GM12878 (cell line): ENCODE results near the gene RANBP1. TPM values are rescaled to one million over a fixed set of nuclear protein-coding genes. Genes with fewer than 3 reads are reported as not detected.

ENCODE experiments used
- ATAC-seq: fragments of 200-7000 bp; cut with Tn5 transposase; 3 replicates; pipeline ENCODE4 v1.9.1; 2020; ENCODE audit warnings: mild to moderate bottlenecking, moderate library complexity
- BruUV-seq: library from RNA; stranded (reverse); fragments of 400-500 nt; replicated peaks from 2 replicates; lab custom pipeline; 2021; lab: Mats Ljungman, UMichigan
- CTCF ChIA-PET: fragments of 300-600 bp; sonication (Branson Sonifier 250); formaldehyde crosslinking; extraction: SDS; loops from one replicate; lab custom pipeline; 2021; ENCODE audit warnings: inconsistent platforms; lab: Yijun Ruan, JAX
- POLR2A ChIA-PET: fragments of 350-600 bp; formaldehyde crosslinking; extraction: SDS; loops from one replicate; lab custom pipeline; 2021; ENCODE audit warnings: inconsistent platforms; lab: Charles Lee
- RAD21 ChIA-PET: fragments of 300-600 bp; sonication (Branson Sonifier 250); formaldehyde crosslinking; loops from one replicate; lab custom pipeline; 2023; ENCODE audit warnings: antibody characterized with exemption; ENCODE audit not compliant: unreplicated experiment; lab: Charles Lee
- SMC1A ChIA-PET: fragments of 300-600 bp; sonication (Branson Sonifier 250); formaldehyde crosslinking; loops from one replicate; lab custom pipeline; 2023; ENCODE audit not compliant: unreplicated experiment, uncharacterized antibody; lab: Charles Lee
- DNase-seq: peaks from one replicate; pipeline ENCODE4 v3.0.0-alpha.2; 2011; ENCODE audit warnings: low read depth, low spot score
- FAIRE-seq: peaks from 3 replicates; lab custom pipeline; 2011; peaks lifted over from hg19 to GRCh38; lab: Jason Lieb, UNC
- H2AFZ ChIP-seq: 2 replicates; pipeline ENCODE4 v1.6.0; 2011; ENCODE audit warnings: low read depth, low read length, control low read depth; ENCODE audit not compliant: control insufficient read depth
- H3K27ac ChIP-seq: 2 replicates; pipeline ENCODE4 v1.5.1; 2011; ENCODE audit warnings: control low read depth; ENCODE audit not compliant: control insufficient read depth, insufficient read depth
- H3K27me3 ChIP-seq, 2 experiments: replicated peaks in 1 of 2; 2 replicates each; pipeline versions ENCODE4 v1.6.0 to v1.6.1; 2011; ENCODE audit warnings: low read length in 1 of 2; ENCODE audit not compliant: control insufficient read depth in 2 of 2, insufficient read depth in 2 of 2
- H3K36me3 ChIP-seq, 2 experiments: 2 replicates each; pipeline ENCODE4 v1.5.1; 2011; ENCODE audit warnings: low read length in 1 of 2; ENCODE audit not compliant: control insufficient read depth in 2 of 2, insufficient read depth in 2 of 2
- H3K4me1 ChIP-seq: 2 replicates; pipeline ENCODE4 v1.6.1; 2011; ENCODE audit warnings: mild to moderate bottlenecking, low read length, moderate library complexity, mixed read lengths; ENCODE audit not compliant: control insufficient read depth, insufficient read depth
- H3K4me2 ChIP-seq: 2 replicates; pipeline ENCODE4 v1.6.0; 2011; ENCODE audit warnings: control low read depth; ENCODE audit not compliant: control insufficient read depth, insufficient read depth
- H3K4me3 ChIP-seq: fragments of 200-600 bp; sonication (generic); 2 replicates; pipeline ENCODE4 v1.5.1; 2016
- H3K79me2 ChIP-seq: 2 replicates; pipeline ENCODE4 v1.6.0; 2011; ENCODE audit warnings: low read length; ENCODE audit not compliant: control insufficient read depth, insufficient read depth
- H3K9ac ChIP-seq: 2 replicates; pipeline ENCODE4 v1.8.0; 2011; ENCODE audit warnings: low read length, control low read depth, mixed read lengths; ENCODE audit not compliant: control insufficient read depth, insufficient read depth
- H3K9me3 ChIP-seq: replicated peaks from 3 replicates; pipeline ENCODE4 v1.5.1; 2011; ENCODE audit warnings: mild to moderate bottlenecking, low read length; ENCODE audit not compliant: control insufficient read depth, insufficient read depth
- H4K20me1 ChIP-seq: 2 replicates; pipeline ENCODE4 v1.6.0; 2011; ENCODE audit not compliant: control insufficient read depth, insufficient read depth
- ATF3 ChIP-seq: IDR thresholded peaks from 2 replicates; pipeline ENCODE4 v1.6.1; 2011; ENCODE audit warnings: low read depth, mild to moderate bottlenecking, low read length, moderate library complexity, borderline replicate concordance; ENCODE audit errors: extremely low read depth
- HSF1 ChIP-seq: fragments of 150-350 bp; IDR thresholded peaks from 2 replicates; pipeline ENCODE4 v1.6.1; 2014; ENCODE audit warnings: mild to moderate bottlenecking, low read depth, low read length
- WGBS: methylation state at CpG from one replicate; pipeline ENCODE4 v1.1.6; 2016; ENCODE audit warnings: low lambda C conversion rate; ENCODE audit not compliant: insufficient replicate concordance, insufficient coverage; ENCODE audit errors: missing lambda C conversion rate; 5-methylcytosine and 5-hydroxymethylcytosine counted together
- in situ Hi-C: fragments of 300-500 bp; cut with MboI; formaldehyde crosslinking; loops from 9 replicates; pipeline ENCODE4 v1.14.3; 2018; ENCODE audit warnings: mixed read lengths
- intact Hi-C: fragments of 100-400 bp; cut with micrococcal nuclease; formaldehyde crosslinking; loops from one replicate; pipeline ENCODE4 v1.14.2; 2022; ENCODE audit not compliant: unreplicated experiment
- polyA plus RNA-seq, 11 experiments: library from polyadenylated mRNA; depleted of rRNA in 4 of 11; unstranded in 6 of 11; stranded (reverse) in 5 of 11; fragments of >200 nt; fragmentation: Nextera tagmentation in 4 of 11; fragmentation: Illumina TruSeq in 1 of 11; extraction: Ambion mirVana in 4 of 11; extraction: Trizol in 1 of 11; gene quantifications; 1 replicate in 1 of 11; 2 replicates in 10 of 11; pipeline versions ENCODE4 v1.2.1 to v1.2.3, GENCODE V29; 2011 to 2016; ENCODE audit warnings: inconsistent platforms in 2 of 11, missing spikeins in 2 of 11, low read depth in 1 of 11
- total RNA-seq, 4 experiments: library from RNA; depleted of rRNA in 3 of 4; stranded (reverse); fragments of >200 nt in 3 of 4; fragmentation: Illumina TruSeq in 1 of 4; extraction: Trizol in 1 of 4; gene quantifications; 2 replicates each; pipeline versions ENCODE4 v1.2.1 to v1.2.3, GENCODE V29; 2013 to 2021
- TF ChIP-seq, protein P1 (sequence below): fragments of 450-650 bp; IDR thresholded peaks from 2 replicates; pipeline ENCODE4 v1.6.1; 2017; ENCODE audit warnings: low read depth, mild to moderate bottlenecking, moderate library complexity

Gene RANBP1
- total and polyA plus RNA-seq, 10 of the 15 experiments (the other 5 are each of a cell fraction or from before 2014, with no cell fraction given): 55.3 to 808 (median 394) TPM

DNA sequence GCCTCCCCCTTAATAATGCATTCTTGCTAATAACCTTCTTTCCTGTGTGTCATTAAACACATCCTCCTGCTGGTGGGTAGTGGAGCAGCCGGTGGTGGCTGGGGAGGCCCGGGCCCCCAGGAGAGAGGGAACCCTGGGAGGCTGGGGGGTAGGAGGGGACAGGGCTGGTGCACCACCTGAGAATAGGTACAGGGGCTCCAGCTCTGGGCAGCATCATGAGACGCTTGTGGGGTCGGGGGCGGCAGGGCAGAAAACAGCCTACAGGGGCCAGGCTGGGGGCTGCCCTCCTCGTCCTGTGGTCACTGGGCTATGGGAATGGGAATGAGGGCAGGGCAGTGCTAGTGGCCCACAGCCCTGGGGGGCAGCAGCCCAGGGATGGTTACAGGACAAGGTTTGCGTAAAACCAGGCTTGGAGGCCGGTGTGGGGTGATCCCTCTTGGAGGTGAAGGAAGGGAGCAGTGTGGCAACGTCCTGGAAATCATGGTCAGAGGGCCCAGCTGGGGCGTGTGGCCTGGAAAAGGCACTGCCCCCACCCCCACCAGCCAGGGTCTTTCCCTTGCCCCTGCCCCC lies 53.4 kb downstream of the RANBP1 start:
- no peak overlapping the region for H2AFZ ChIP-seq
- no peak overlapping the region for H3K27ac ChIP-seq
- H3K4me1 ChIP-seq: no peaks in the 10 kb centered on the region
- ATAC-seq: no peak
- POLR2A ChIA-PET: no interaction called here
- FAIRE-seq: no peak
- no peaks in the 10 kb centered on the region for H3K36me3 ChIP-seq
- no peak overlapping the region for H3K9ac ChIP-seq
- no peak for DNase-seq
- WGBS: 39% methylated on average over 9 of the region's 10 CpGs
- H3K79me2 ChIP-seq: no peaks in the 10 kb centered on the region
- no peaks in the 10 kb centered on the region for H3K9me3 ChIP-seq
- RAD21 ChIA-PET: no interaction called here
- in situ Hi-C loops (no loop called here), intact Hi-C loops (no loop called here)
- SMC1A ChIA-PET: no interaction called here
- H3K27me3 ChIP-seq: no peaks in the 10 kb centered on the region
- no peak overlapping the region for H3K4me3 ChIP-seq
- CTCF ChIA-PET: no interaction called here
- no TSS peak for BruUV-seq
- TF ChIP-seq HSF1 (no peak), ATF3 (no peak)
- TF ChIP-seq, protein P1, sequence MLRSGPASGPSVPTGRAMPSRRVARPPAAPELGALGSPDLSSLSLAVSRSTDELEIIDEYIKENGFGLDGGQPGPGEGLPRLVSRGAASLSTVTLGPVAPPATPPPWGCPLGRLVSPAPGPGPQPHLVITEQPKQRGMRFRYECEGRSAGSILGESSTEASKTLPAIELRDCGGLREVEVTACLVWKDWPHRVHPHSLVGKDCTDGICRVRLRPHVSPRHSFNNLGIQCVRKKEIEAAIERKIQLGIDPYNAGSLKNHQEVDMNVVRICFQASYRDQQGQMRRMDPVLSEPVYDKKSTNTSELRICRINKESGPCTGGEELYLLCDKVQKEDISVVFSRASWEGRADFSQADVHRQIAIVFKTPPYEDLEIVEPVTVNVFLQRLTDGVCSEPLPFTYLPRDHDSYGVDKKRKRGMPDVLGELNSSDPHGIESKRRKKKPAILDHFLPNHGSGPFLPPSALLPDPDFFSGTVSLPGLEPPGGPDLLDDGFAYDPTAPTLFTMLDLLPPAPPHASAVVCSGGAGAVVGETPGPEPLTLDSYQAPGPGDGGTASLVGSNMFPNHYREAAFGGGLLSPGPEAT: no peak
- no peak overlapping the region for H3K4me2 ChIP-seq
- H4K20me1 ChIP-seq: no peaks in the 10 kb centered on the region
